Spleen (tissue), 7 donors: ENCODE measurements around the gene HNRNPDL.
"Not testable (repeated sequence)": the region's sequence is repeated elsewhere in the genome, so short reads cannot be mapped to it uniquely, and the experiment has no call there.

ENCODE experiments used
- POLR2A ChIP-seq, 3 donors: fragments of 450-650 bp; IDR thresholded peaks; one replicate each; pipeline ENCODE4 v1.5.1; 2017; ENCODE audit warnings: antibody characterized with exemption in 3 of 3, mild to moderate bottlenecking in 1 of 3
- POLR2AphosphoS5 ChIP-seq, 3 donors: sonication (generic); formaldehyde crosslinking; IDR thresholded peaks; one replicate each; pipeline ENCODE4 v1.5.1; 2017; ENCODE audit warnings: antibody characterized with exemption in 3 of 3
- TF ChIP-seq, protein P1 (sequence below), 11 experiments: fragments of 200-600 bp in 7 of 11; fragments of 450-650 bp in 4 of 11; sonication (generic) in 4 of 11; IDR thresholded peaks in 8 of 11; conservative IDR thresholded peaks in 3 of 11; 1 replicate in 7 of 11; 2 replicates in 4 of 11; pipeline versions ENCODE4 v1.4.0 to v1.8.0; 2016 to 2021; ENCODE audit warnings: antibody characterized with exemption in 11 of 11, inconsistent platforms in 4 of 11, mild to moderate bottlenecking in 1 of 11
- donor health status: DM: no; HTN: no; CAD: no; lungs with moderate emphysema.
- donor health status: DM: no; HTN: no; CAD: no.
- donor health status: DM: no; HTN: no; CAD: no.

DNA sequence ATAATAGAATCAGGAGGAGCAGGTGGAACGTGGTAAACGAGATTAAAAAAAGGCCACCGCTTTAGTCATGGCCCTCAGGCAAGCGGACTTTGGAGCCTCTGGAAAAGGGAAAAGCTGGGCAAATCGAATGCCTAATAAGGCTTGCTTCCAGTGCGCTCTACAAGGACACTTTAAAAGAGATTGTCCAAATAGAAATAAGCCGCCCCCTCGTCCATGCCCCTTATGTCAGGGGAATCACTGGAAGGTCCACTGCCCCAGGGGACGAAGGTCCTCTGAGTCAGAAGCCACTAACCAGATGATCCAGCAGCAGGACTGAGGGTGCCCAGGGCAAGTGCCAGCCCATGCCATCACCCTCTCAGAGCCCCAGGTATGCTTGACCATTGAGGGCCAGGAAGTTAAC, 47.2 kb upstream of the HNRNPDL start:
- TF ChIP-seq, protein P1, sequence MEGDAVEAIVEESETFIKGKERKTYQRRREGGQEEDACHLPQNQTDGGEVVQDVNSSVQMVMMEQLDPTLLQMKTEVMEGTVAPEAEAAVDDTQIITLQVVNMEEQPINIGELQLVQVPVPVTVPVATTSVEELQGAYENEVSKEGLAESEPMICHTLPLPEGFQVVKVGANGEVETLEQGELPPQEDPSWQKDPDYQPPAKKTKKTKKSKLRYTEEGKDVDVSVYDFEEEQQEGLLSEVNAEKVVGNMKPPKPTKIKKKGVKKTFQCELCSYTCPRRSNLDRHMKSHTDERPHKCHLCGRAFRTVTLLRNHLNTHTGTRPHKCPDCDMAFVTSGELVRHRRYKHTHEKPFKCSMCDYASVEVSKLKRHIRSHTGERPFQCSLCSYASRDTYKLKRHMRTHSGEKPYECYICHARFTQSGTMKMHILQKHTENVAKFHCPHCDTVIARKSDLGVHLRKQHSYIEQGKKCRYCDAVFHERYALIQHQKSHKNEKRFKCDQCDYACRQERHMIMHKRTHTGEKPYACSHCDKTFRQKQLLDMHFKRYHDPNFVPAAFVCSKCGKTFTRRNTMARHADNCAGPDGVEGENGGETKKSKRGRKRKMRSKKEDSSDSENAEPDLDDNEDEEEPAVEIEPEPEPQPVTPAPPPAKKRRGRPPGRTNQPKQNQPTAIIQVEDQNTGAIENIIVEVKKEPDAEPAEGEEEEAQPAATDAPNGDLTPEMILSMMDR (IDR thresholded peaks at IDR 0.05 in 8 of 11, conservative IDR thresholded peaks at IDR 0.05 in 3 of 11): not testable (repeated sequence)
- not testable (repeated sequence) for TF ChIP-seq POLR2A, POLR2AphosphoS5 (IDR thresholded peaks at IDR 0.05)
